ENCODE data around the gene EDAR.

DNA sequence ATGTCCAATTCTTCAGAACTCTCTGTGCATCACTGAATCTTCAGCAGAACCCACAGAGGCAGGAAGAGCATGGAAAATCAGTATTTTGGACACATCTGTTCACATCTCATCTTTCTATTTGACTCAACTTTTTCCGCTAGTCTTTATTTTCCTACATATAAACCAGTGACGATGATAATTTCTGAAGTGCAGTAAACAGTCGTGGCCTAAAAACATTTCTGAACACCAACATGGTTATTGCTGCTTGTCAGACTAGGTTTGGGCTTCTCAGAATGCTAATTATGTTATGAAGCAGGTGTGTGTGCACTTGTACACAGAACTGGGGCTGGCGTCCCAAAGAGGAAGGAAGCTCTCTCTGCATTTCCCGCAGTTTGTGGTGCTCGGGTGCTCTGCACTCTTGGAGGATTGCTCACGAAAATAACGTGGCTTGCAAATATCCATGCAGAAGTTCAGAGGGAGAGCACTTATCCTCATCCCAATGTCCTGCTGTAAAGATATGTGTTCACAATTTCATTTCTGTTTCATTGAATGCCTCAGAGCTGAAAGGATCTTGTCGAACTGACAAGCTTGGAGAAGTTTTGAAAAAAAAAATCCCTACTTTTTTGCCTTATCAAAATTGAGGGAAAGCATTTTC lies 50.8 kb downstream of the EDAR start:
- TF ChIP-seq, protein P1, sequence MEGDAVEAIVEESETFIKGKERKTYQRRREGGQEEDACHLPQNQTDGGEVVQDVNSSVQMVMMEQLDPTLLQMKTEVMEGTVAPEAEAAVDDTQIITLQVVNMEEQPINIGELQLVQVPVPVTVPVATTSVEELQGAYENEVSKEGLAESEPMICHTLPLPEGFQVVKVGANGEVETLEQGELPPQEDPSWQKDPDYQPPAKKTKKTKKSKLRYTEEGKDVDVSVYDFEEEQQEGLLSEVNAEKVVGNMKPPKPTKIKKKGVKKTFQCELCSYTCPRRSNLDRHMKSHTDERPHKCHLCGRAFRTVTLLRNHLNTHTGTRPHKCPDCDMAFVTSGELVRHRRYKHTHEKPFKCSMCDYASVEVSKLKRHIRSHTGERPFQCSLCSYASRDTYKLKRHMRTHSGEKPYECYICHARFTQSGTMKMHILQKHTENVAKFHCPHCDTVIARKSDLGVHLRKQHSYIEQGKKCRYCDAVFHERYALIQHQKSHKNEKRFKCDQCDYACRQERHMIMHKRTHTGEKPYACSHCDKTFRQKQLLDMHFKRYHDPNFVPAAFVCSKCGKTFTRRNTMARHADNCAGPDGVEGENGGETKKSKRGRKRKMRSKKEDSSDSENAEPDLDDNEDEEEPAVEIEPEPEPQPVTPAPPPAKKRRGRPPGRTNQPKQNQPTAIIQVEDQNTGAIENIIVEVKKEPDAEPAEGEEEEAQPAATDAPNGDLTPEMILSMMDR (IDR thresholded peaks at IDR 0.05; ENCODE audit: insufficient read depth, low read depth, low read length) = no peak
- no peak for TF ChIP-seq EZH2 (IDR thresholded peaks at IDR 0.05; ENCODE audit: insufficient read depth, low read length)

All from astrocyte (in vitro differentiated cells and primary cell).